K562 (cell line): ENCODE data around the gene PTRH1. TPM values are rescaled to one million over a fixed set of nuclear protein-coding genes. Genes with fewer than 3 reads are reported as not detected.

ENCODE experiments used
- ATAC-seq: fragments of 200-7000 bp; cut with Tn5 transposase; 3 replicates; pipeline ENCODE4 v1.9.1; 2020; ENCODE audit warnings: moderate library complexity
- BruUV-seq: library from RNA; stranded (reverse); fragments of 400-500 nt; replicated peaks from 2 replicates; lab custom pipeline; 2021; lab: Mats Ljungman, UMichigan
- CTCF ChIA-PET: fragments of 300-600 bp; formaldehyde crosslinking; extraction: SDS; loops from one replicate; lab custom pipeline; 2021; ENCODE audit warnings: low intra/inter-chr PET ratio; lab: Yijun Ruan, JAX
- POLR2A ChIA-PET: fragments of 300-600, 350-650 bp; sonication (Branson Sonifier 250); formaldehyde crosslinking; extraction: SDS; loops from one replicate; lab custom pipeline; 2021; ENCODE audit warnings: antibody characterized with exemption, inconsistent platforms; lab: Yijun Ruan, JAX
- DNase-seq, 4 experiments: peaks; one replicate each; pipeline versions ENCODE4 v3.0.0 to v3.0.0-alpha.2; 2011 to 2018; ENCODE audit warnings: low spot score in 3 of 4, mixed read lengths in 3 of 4; ENCODE audit errors: extremely low read depth in 1 of 4
- FAIRE-seq: peaks from 2 replicates; lab custom pipeline; 2011; peaks lifted over from hg19 to GRCh38; lab: Jason Lieb, UNC
- H2AFZ ChIP-seq: 2 replicates; pipeline ENCODE4 v1.6.0; 2011; ENCODE audit warnings: low read depth, low read length, control low read depth, inconsistent platforms
- H3K27ac ChIP-seq: fragments of 200-600 bp; 3 replicates; pipeline ENCODE4 v1.8.0; 2011; ENCODE audit warnings: low read depth, mild to moderate bottlenecking, control low read depth, inconsistent platforms, low read length, moderate library complexity, mixed read lengths; ENCODE audit errors: extremely low read depth
- H3K27me3 ChIP-seq, 2 experiments: fragments of 300-600 bp in 1 of 2; 2 replicates in 1 of 2; 3 replicates in 1 of 2; pipeline versions ENCODE4 v1.6.0 to v1.8.0; 2011; ENCODE audit warnings: inconsistent platforms in 2 of 2, low read length in 2 of 2, mild to moderate bottlenecking in 1 of 2, mixed read lengths in 1 of 2, moderate library complexity in 1 of 2; ENCODE audit not compliant: control insufficient read depth in 2 of 2, insufficient read depth in 2 of 2
- H3K36me3 ChIP-seq: fragments of 300-600 bp; 3 replicates; pipeline ENCODE4 v1.8.0; 2011; ENCODE audit warnings: mild to moderate bottlenecking, low read length, inconsistent platforms; ENCODE audit not compliant: control insufficient read depth, insufficient read depth
- H3K4me1 ChIP-seq, 2 experiments: fragments of 200-600 bp in 1 of 2; replicated peaks in 1 of 2; 2 replicates in 1 of 2; 3 replicates in 1 of 2; pipeline versions ENCODE4 v1.5.1 to v1.8.0; 2011; ENCODE audit warnings: inconsistent platforms in 2 of 2, low read length in 2 of 2, mild to moderate bottlenecking in 1 of 2, mixed read lengths in 1 of 2, moderate library complexity in 1 of 2; ENCODE audit not compliant: control insufficient read depth in 2 of 2, insufficient read depth in 2 of 2
- H3K4me2 ChIP-seq: 2 replicates; pipeline ENCODE4 v1.6.1; 2011; ENCODE audit warnings: low read length, control low read depth, inconsistent platforms, mixed read lengths; ENCODE audit not compliant: insufficient read depth
- H3K4me3 ChIP-seq: fragments of 200-600 bp; sonication (generic), shearing (Covaris generic); 2 replicates; pipeline ENCODE4 v1.5.1; 2016; ENCODE audit warnings: control low read depth, inconsistent platforms
- H3K79me2 ChIP-seq: fragments of 200-600 bp; 3 replicates; pipeline ENCODE4 v1.8.0; 2011; ENCODE audit warnings: low read length, inconsistent platforms; ENCODE audit not compliant: control insufficient read depth, insufficient read depth
- H3K9ac ChIP-seq, 2 experiments: 2 replicates each; pipeline versions ENCODE4 v1.6.0 to v1.6.1; 2011; ENCODE audit warnings: low read depth in 2 of 2, low read length in 2 of 2, control low read depth in 1 of 2, inconsistent platforms in 1 of 2, mild to moderate bottlenecking in 1 of 2, mixed read lengths in 1 of 2; ENCODE audit not compliant: insufficient read depth in 1 of 2
- H3K9me1 ChIP-seq: one replicate; pipeline ENCODE4 v1.6.0; 2011; ENCODE audit warnings: inconsistent platforms, mild to moderate bottlenecking, low read length, moderate library complexity; ENCODE audit not compliant: control insufficient read depth, insufficient read depth
- H3K9me3 ChIP-seq: replicated peaks from 2 replicates; pipeline ENCODE4 v1.5.1; 2011; ENCODE audit warnings: low read depth, low read length, inconsistent platforms; ENCODE audit not compliant: control insufficient read depth, insufficient read depth
- H4K20me1 ChIP-seq: replicated peaks from 2 replicates; pipeline ENCODE4 v1.6.1; 2011; ENCODE audit warnings: low read length, inconsistent platforms, mixed read lengths; ENCODE audit not compliant: control insufficient read depth, insufficient read depth
- ARID3A ChIP-seq: IDR thresholded peaks from 2 replicates; pipeline ENCODE4 v1.6.1; 2012; ENCODE audit warnings: low read depth, low read length, improper control_type of control experiment, borderline replicate concordance
- CBX5 ChIP-seq: IDR thresholded peaks from 2 replicates; pipeline ENCODE4 v1.6.1; 2014; ENCODE audit warnings: low read depth, borderline replicate concordance
- CEBPZ ChIP-seq: fragments of 150-350 bp; IDR thresholded peaks from 2 replicates; pipeline ENCODE4 v1.6.1; 2014; ENCODE audit warnings: low read depth, mild to moderate bottlenecking, low read length, borderline replicate concordance
- HNRNPUL1 ChIP-seq: fragments of 200-400 bp; formaldehyde crosslinking; IDR thresholded peaks from 2 replicates; pipeline ENCODE4 v1.6.1; 2017; ENCODE audit warnings: low read length
- IRF9 ChIP-seq: fragments of 450-650 bp; IDR thresholded peaks from 2 replicates; pipeline ENCODE4 v1.6.1; 2016; ENCODE audit warnings: missing biosample characterization, missing genetic modification characterization
- NCOR1 ChIP-seq: fragments of 450-650 bp; IDR thresholded peaks from 2 replicates; pipeline ENCODE4 v1.6.1; 2016; ENCODE audit warnings: mild to moderate bottlenecking, moderate library complexity
- NFIX ChIP-seq: fragments of 250-450 bp; sonication (Bioruptor Pico); IDR thresholded peaks from 2 replicates; pipeline ENCODE4 v1.4.0; 2020; ENCODE audit warnings: low read depth, mild to moderate bottlenecking, moderate library complexity
- TAF9B ChIP-seq: fragments of 450-650 bp; IDR thresholded peaks from 2 replicates; pipeline ENCODE4 v1.6.1; 2018; ENCODE audit warnings: mild to moderate bottlenecking; ENCODE audit not compliant: partially characterized antibody
- ZFX ChIP-seq: sonication (generic); formaldehyde crosslinking; IDR thresholded peaks from 2 replicates; pipeline ENCODE4 v1.8.0; 2022; ENCODE audit warnings: mild to moderate bottlenecking, missing genetic modification reagents, moderate library complexity
- ZNF282 ChIP-seq: sonication (generic); formaldehyde crosslinking; IDR thresholded peaks from 2 replicates; pipeline ENCODE4 v1.8.1; 2023; ENCODE audit warnings: missing genetic modification reagents
- ZNF699 ChIP-seq: fragments of 250-450 bp; sonication (Bioruptor Pico); IDR thresholded peaks from 2 replicates; pipeline ENCODE4 v1.8.0; 2021; ENCODE audit warnings: mild to moderate bottlenecking, moderate library complexity; ENCODE audit not compliant: insufficient replicate concordance
- ZNF76 ChIP-seq: fragments of 250-450 bp; sonication (Bioruptor Pico); IDR thresholded peaks from 2 replicates; pipeline ENCODE4 v1.4.0; 2020; ENCODE audit warnings: mild to moderate bottlenecking, moderate library complexity, borderline replicate concordance
- WGBS: fragments of 100-300 bp; shearing (Covaris generic); methylation state at CpG from one replicate; pipeline ENCODE4 v1.1.6; 2016; ENCODE audit warnings: low coverage, mixed read lengths; ENCODE audit not compliant: insufficient coverage; ENCODE audit errors: missing lambda C conversion rate; 5-methylcytosine and 5-hydroxymethylcytosine counted together
- in situ Hi-C: fragments of 300-500 bp; cut with MboI; formaldehyde crosslinking; loops from 4 replicates; pipeline ENCODE4 v1.15.0; 2018; ENCODE audit warnings: inconsistent platforms, mixed read lengths
- intact Hi-C: fragments of 100-400 bp; cut with micrococcal nuclease; formaldehyde crosslinking; loops from 2 replicates; pipeline ENCODE4 v1.14.2; 2022
- polyA plus RNA-seq, 8 experiments: library from polyadenylated mRNA; depleted of rRNA in 4 of 8; stranded (reverse) in 5 of 8; unstranded in 3 of 8; fragments of >200 nt; fragmentation: Nextera tagmentation in 2 of 8; fragmentation: Illumina TruSeq in 1 of 8; extraction: Ambion mirVana in 2 of 8; extraction: Trizol in 1 of 8; gene quantifications; 2 replicates each; pipeline versions ENCODE4 v1.2.1 to v1.2.3, GENCODE V29; 2011 to 2014; ENCODE audit warnings: inconsistent platforms in 1 of 8, missing spikeins in 1 of 8
- total RNA-seq, 7 experiments: library from RNA; depleted of rRNA in 6 of 7; stranded (reverse); fragments of >200 nt in 6 of 7; fragmentation: Illumina TruSeq in 2 of 7; extraction: Trizol in 2 of 7; gene quantifications; 2 replicates each; pipeline versions ENCODE4 v1.2.1 to v1.2.3, GENCODE V29; 2011 to 2021; ENCODE audit warnings: low replicate concordance in 1 of 7

The PTRH1 gene
- total and polyA plus RNA-seq, 9 of the 15 experiments (the other 6 are each of a cell fraction or from before 2014, with no cell fraction given), result 0.63 to 43.1 (median 5.7) TPM

GRCh38 chr9:127717766-127718165 lies 2.3 kb upstream of the PTRH1 start:
- Histone ChIP-seq H3K9ac (peak overlapping the region in 1 of 2 experiments; percentile 77; a peak in 2 of 4 replicates), H3K4me2 (no peak overlapping the region), H2AFZ (no peak overlapping the region), H3K9me3 (no peaks in the 10 kb centered on the region), H3K4me3 (no peak overlapping the region), H3K79me2 (0 out of 3 replicates have a peak, but pooled peaks cover 3% of the 10 kb centered on the region), H3K4me1 (peaks cover 4 to 42% of the 10 kb centered on the region in 2 experiments; a peak in 4 of 5 replicates), H3K36me3 (no peaks in the 10 kb centered on the region), H3K27me3 (no peaks in the 10 kb centered on the region), H4K20me1 (peaks cover 3% of the 10 kb centered on the region; the same call in 1 of the 2 replicates), H3K9me1 (peaks cover 4% of the 10 kb centered on the region), H3K27ac (no peak overlapping the region)
- in situ Hi-C loops (no loop called here), intact Hi-C loops (no loop called here)
- no peak for DNase-seq
- POLR2A ChIA-PET, result no interaction called here
- 58% methylated on average over 5 of the region's 5 CpGs for WGBS
- FAIRE-seq, result no peak
- no peak for ATAC-seq
- no TSS peak for BruUV-seq
- CTCF ChIA-PET, result no interaction called here
- TF ChIP-seq HNRNPUL1 (no peak), ARID3A (no peak), ZNF282 (CRISPR knock-in tag) (no peak), ZFX (CRISPR knock-in tag) (no peak), NFIX (CRISPR knock-in tag) (no peak), CEBPZ (no peak), TAF9B (no peak), IRF9 (tag) (no peak), CBX5 (no peak), ZNF76 (no peak), NCOR1 (no peak), ZNF699 (CRISPR knock-in tag) (no peak)
